ENCODE measurements around the gene SENP5. TPM values are rescaled to one million over a fixed set of nuclear protein-coding genes. Genes with fewer than 3 reads are reported as not detected.
"Not testable (repeated sequence)": the region's sequence is repeated elsewhere in the genome, so short reads cannot be mapped to it uniquely, and the experiment has no call there.

Gene SENP5
- total RNA-seq, 2 donors from 2014 or later, result 13.2 to 46.8 TPM

GRCh38 chr3:196942226-196942914 is 74.7 kb downstream of the SENP5 start, which contains the start of gene NCBP2:
TSS of gene NCBP2 (minus strand) at chr3:196942528. CDS start at chr3:196942503, 25 bp downstream.
- intact Hi-C loops (cut with DNase I), result no loop called here
- Histone ChIP-seq H3K4me3 (peak within 1 kb of the TSS; percentile 99), H3K27me3 (no peaks in the 10 kb centered on the region), H3K27ac (peak within 1 kb of the TSS; percentile 77 to 97 (median 84)), H3K36me3 (replicated peaks in 1 of 2; ENCODE audit: insufficient read depth in 1 of 2, low read depth in 2 of 2) (peaks cover 0 to 4% of the 10 kb centered on the region in 2 donors), H3K9me3 (no peaks in the 10 kb centered on the region), H3K4me1 (peaks cover 30% of the 10 kb centered on the region)
- TF ChIP-seq POLR2A (IDR thresholded peaks at IDR 0.05), result peak; percentile 73 to 90 (median 86)
- TF ChIP-seq CTCF (IDR thresholded peaks at IDR 0.05), result peak; percentile 35 to 86 (median 71)
- 0 to 1% methylated on average over 7 to 69 of the region's 77 CpGs for whole genome bisulfite sequencing, 2 donors
- DNase-seq, result peak; percentile 97 to 99 (median 98)
- ATAC-seq, result peak; percentile 99

- TF ChIP-seq POLR2A (IDR thresholded peaks at IDR 0.05) (no peak), CTCF (IDR thresholded peaks at IDR 0.05) (no peak)
- no peaks in the 10 kb centered on the region for H3K36me3 ChIP-seq (replicated peaks in 1 of 2; ENCODE audit: insufficient read depth in 1 of 2, low read depth in 2 of 2)
- H3K27ac ChIP-seq, result peak overlapping the region in 3 of 4 donors; percentile 53 to 97 (median 87)
- ATAC-seq (peak; percentile 4), DNase-seq (peak in 2 of 4 donors; percentile 21 to 37)
- H3K27me3 ChIP-seq, result no peaks in the 10 kb centered on the region
- H3K9me3 ChIP-seq, result no peaks in the 10 kb centered on the region
- H3K4me3 ChIP-seq, result peak overlapping the region; percentile 99
- WGBS, 2 donors, result 0% methylated on average over 4 to 25 of the region's 25 CpGs
- intact Hi-C loops (cut with DNase I), result no loop called here
- H3K4me1 ChIP-seq, result peaks cover 30% of the 10 kb centered on the region
Measured at GRCh38 chr3:196942915-196943277, 75.2 kb downstream of the SENP5 start.

GRCh38 chr3:196944037-196944790 is 76.5 kb downstream of the SENP5 start:
- DNase-seq; H3K9me3 ChIP-seq; intact Hi-C loops (cut with DNase I); H3K36me3 ChIP-seq (replicated peaks in 1 of 2; ENCODE audit: insufficient read depth in 1 of 2, low read depth in 2 of 2); H3K27ac ChIP-seq; H3K27me3 ChIP-seq; H3K4me3 ChIP-seq; ATAC-seq: not testable (repeated sequence)
- H3K4me1 ChIP-seq, result peaks cover 30% of the 10 kb centered on the region
- WGBS, 2 donors, result 65 to 76% methylated on average over 14 of the region's 14 CpGs

- DNase-seq, result no peak
- no peak for ATAC-seq
- TF ChIP-seq POLR2A (IDR thresholded peaks at IDR 0.05), result no peak
- TF ChIP-seq CTCF (IDR thresholded peaks at IDR 0.05), result no peak
- 77 to 84% methylated on average over 8 to 9 of the region's 10 CpGs for WGBS, 2 donors
- no peaks in the 10 kb centered on the region for H3K36me3 ChIP-seq (replicated peaks in 1 of 2; ENCODE audit: insufficient read depth in 1 of 2, low read depth in 2 of 2)
- H3K9me3 ChIP-seq, result no peaks in the 10 kb centered on the region
- intact Hi-C loops (cut with DNase I), result no loop called here
- H3K27me3 ChIP-seq, result no peaks in the 10 kb centered on the region
- H3K4me1 ChIP-seq, result peaks cover 18% of the 10 kb centered on the region
- H3K4me3 ChIP-seq, result no peak overlapping the region
- H3K27ac ChIP-seq, result no peak overlapping the region
Measured at GRCh38 chr3:196947136-196947859, 79.6 kb downstream of the SENP5 start.
